GM12878 (cell line): Measurements from ENCODE around the gene AGBL3. TPM values are rescaled to one million over a fixed set of nuclear protein-coding genes. Genes with fewer than 3 reads are reported as not detected.

Experiments used
- ATAC-seq: fragments of 200-7000 bp; cut with Tn5 transposase; 3 replicates; pipeline ENCODE4 v1.9.1; 2020; ENCODE audit warnings: mild to moderate bottlenecking, moderate library complexity
- BruUV-seq: library from RNA; stranded (reverse); fragments of 400-500 nt; replicated peaks from 2 replicates; lab custom pipeline; 2021; lab: Mats Ljungman, UMichigan
- CTCF ChIA-PET: fragments of 300-600 bp; sonication (Branson Sonifier 250); formaldehyde crosslinking; extraction: SDS; loops from one replicate; lab custom pipeline; 2021; ENCODE audit warnings: inconsistent platforms; lab: Yijun Ruan, JAX
- POLR2A ChIA-PET: fragments of 350-600 bp; formaldehyde crosslinking; extraction: SDS; loops from one replicate; lab custom pipeline; 2021; ENCODE audit warnings: inconsistent platforms; lab: Charles Lee
- RAD21 ChIA-PET: fragments of 300-600 bp; sonication (Branson Sonifier 250); formaldehyde crosslinking; loops from one replicate; lab custom pipeline; 2023; ENCODE audit warnings: antibody characterized with exemption; ENCODE audit not compliant: unreplicated experiment; lab: Charles Lee
- SMC1A ChIA-PET: fragments of 300-600 bp; sonication (Branson Sonifier 250); formaldehyde crosslinking; loops from one replicate; lab custom pipeline; 2023; ENCODE audit not compliant: unreplicated experiment, uncharacterized antibody; lab: Charles Lee
- DNase-seq: peaks from one replicate; pipeline ENCODE4 v3.0.0-alpha.2; 2011; ENCODE audit warnings: low read depth, low spot score
- FAIRE-seq: peaks from 3 replicates; lab custom pipeline; 2011; peaks lifted over from hg19 to GRCh38; lab: Jason Lieb, UNC
- H2AFZ ChIP-seq: 2 replicates; pipeline ENCODE4 v1.6.0; 2011; ENCODE audit warnings: low read depth, low read length, control low read depth; ENCODE audit not compliant: control insufficient read depth
- H3K27ac ChIP-seq: 2 replicates; pipeline ENCODE4 v1.5.1; 2011; ENCODE audit warnings: control low read depth; ENCODE audit not compliant: control insufficient read depth, insufficient read depth
- H3K27me3 ChIP-seq, 2 experiments: replicated peaks in 1 of 2; 2 replicates each; pipeline versions ENCODE4 v1.6.0 to v1.6.1; 2011; ENCODE audit warnings: low read length in 1 of 2; ENCODE audit not compliant: control insufficient read depth in 2 of 2, insufficient read depth in 2 of 2
- H3K36me3 ChIP-seq, 2 experiments: 2 replicates each; pipeline ENCODE4 v1.5.1; 2011; ENCODE audit warnings: low read length in 1 of 2; ENCODE audit not compliant: control insufficient read depth in 2 of 2, insufficient read depth in 2 of 2
- H3K4me1 ChIP-seq: 2 replicates; pipeline ENCODE4 v1.6.1; 2011; ENCODE audit warnings: mild to moderate bottlenecking, low read length, moderate library complexity, mixed read lengths; ENCODE audit not compliant: control insufficient read depth, insufficient read depth
- H3K4me2 ChIP-seq: 2 replicates; pipeline ENCODE4 v1.6.0; 2011; ENCODE audit warnings: control low read depth; ENCODE audit not compliant: control insufficient read depth, insufficient read depth
- H3K4me3 ChIP-seq: fragments of 200-600 bp; sonication (generic); 2 replicates; pipeline ENCODE4 v1.5.1; 2016
- H3K79me2 ChIP-seq: 2 replicates; pipeline ENCODE4 v1.6.0; 2011; ENCODE audit warnings: low read length; ENCODE audit not compliant: control insufficient read depth, insufficient read depth
- H3K9ac ChIP-seq: 2 replicates; pipeline ENCODE4 v1.8.0; 2011; ENCODE audit warnings: low read length, control low read depth, mixed read lengths; ENCODE audit not compliant: control insufficient read depth, insufficient read depth
- H3K9me3 ChIP-seq: replicated peaks from 3 replicates; pipeline ENCODE4 v1.5.1; 2011; ENCODE audit warnings: mild to moderate bottlenecking, low read length; ENCODE audit not compliant: control insufficient read depth, insufficient read depth
- H4K20me1 ChIP-seq: 2 replicates; pipeline ENCODE4 v1.6.0; 2011; ENCODE audit not compliant: control insufficient read depth, insufficient read depth
- CBX5 ChIP-seq: sonication (generic); IDR thresholded peaks from 2 replicates; pipeline ENCODE4 v1.6.1; 2016; ENCODE audit warnings: low read depth, moderate library complexity, mild to moderate bottlenecking, inconsistent platforms
- CREM ChIP-seq: IDR thresholded peaks from 2 replicates; pipeline ENCODE4 v1.6.1; 2014; ENCODE audit warnings: antibody characterized with exemption, low read depth
- DPF2 ChIP-seq: fragments of 450-650 bp; IDR thresholded peaks from 2 replicates; pipeline ENCODE4 v1.6.1; 2017; ENCODE audit warnings: mild to moderate bottlenecking
- GABPA ChIP-seq: IDR thresholded peaks from 2 replicates; pipeline ENCODE4 v1.6.1; 2014; ENCODE audit warnings: antibody characterized with exemption, low read depth, mild to moderate bottlenecking, inconsistent platforms
- HCFC1 ChIP-seq: fragments of 150-350 bp; IDR thresholded peaks from 2 replicates; pipeline ENCODE4 v1.6.1; 2014; ENCODE audit warnings: low read length
- IKZF1 ChIP-seq: fragments of 450-650 bp; conservative IDR thresholded peaks from 2 replicates; pipeline ENCODE4 v1.6.1; 2017; ENCODE audit warnings: antibody characterized with exemption, mild to moderate bottlenecking
- NR2C2 ChIP-seq: IDR thresholded peaks from 2 replicates; pipeline ENCODE4 v1.6.1; 2011; ENCODE audit warnings: borderline replicate concordance, low read depth; ENCODE audit not compliant: control insufficient read depth, insufficient read length
- SIN3A ChIP-seq: IDR thresholded peaks from 2 replicates; pipeline ENCODE4 v1.6.1; 2012; ENCODE audit warnings: low read depth, low read length, improper control_type of control experiment
- SIX5 ChIP-seq: IDR thresholded peaks from 2 replicates; pipeline ENCODE4 v1.6.1; 2011; ENCODE audit warnings: mild to moderate bottlenecking, low read depth, low read length, moderate library complexity; ENCODE audit not compliant: severe bottlenecking
- SKIL ChIP-seq: fragments of 450-650 bp; IDR thresholded peaks from 2 replicates; pipeline ENCODE4 v1.6.1; 2017; ENCODE audit warnings: mild to moderate bottlenecking, low read depth, inconsistent platforms; ENCODE audit not compliant: poor library complexity, severe bottlenecking
- SMARCA5 ChIP-seq: fragments of 450-650 bp; IDR thresholded peaks from 2 replicates; pipeline ENCODE4 v1.6.1; 2017; ENCODE audit warnings: mild to moderate bottlenecking
- STAT3 ChIP-seq: IDR thresholded peaks from 2 replicates; pipeline ENCODE4 v1.6.1; 2011; ENCODE audit warnings: low read depth, low read length, improper control_type of control experiment
- SUPT20H ChIP-seq: IDR thresholded peaks from 2 replicates; pipeline ENCODE4 v1.6.1; 2011; ENCODE audit warnings: low read depth, mild to moderate bottlenecking, low read length, moderate library complexity, borderline replicate concordance; ENCODE audit not compliant: control insufficient read depth
- ZNF384 ChIP-seq: IDR thresholded peaks from 2 replicates; pipeline ENCODE4 v1.6.1; 2012; ENCODE audit warnings: low read depth, mild to moderate bottlenecking, low read length, improper control_type of control experiment, borderline replicate concordance
- WGBS: methylation state at CpG from one replicate; pipeline ENCODE4 v1.1.6; 2016; ENCODE audit warnings: low lambda C conversion rate; ENCODE audit not compliant: insufficient replicate concordance, insufficient coverage; ENCODE audit errors: missing lambda C conversion rate; 5-methylcytosine and 5-hydroxymethylcytosine counted together
- in situ Hi-C: fragments of 300-500 bp; cut with MboI; formaldehyde crosslinking; loops from 9 replicates; pipeline ENCODE4 v1.14.3; 2018; ENCODE audit warnings: mixed read lengths
- intact Hi-C: fragments of 100-400 bp; cut with micrococcal nuclease; formaldehyde crosslinking; loops from one replicate; pipeline ENCODE4 v1.14.2; 2022; ENCODE audit not compliant: unreplicated experiment
- polyA plus RNA-seq, 11 experiments: library from polyadenylated mRNA; depleted of rRNA in 4 of 11; unstranded in 6 of 11; stranded (reverse) in 5 of 11; fragments of >200 nt; fragmentation: Nextera tagmentation in 4 of 11; fragmentation: Illumina TruSeq in 1 of 11; extraction: Ambion mirVana in 4 of 11; extraction: Trizol in 1 of 11; gene quantifications; 1 replicate in 1 of 11; 2 replicates in 10 of 11; pipeline versions ENCODE4 v1.2.1 to v1.2.3, GENCODE V29; 2011 to 2016; ENCODE audit warnings: inconsistent platforms in 2 of 11, missing spikeins in 2 of 11, low read depth in 1 of 11
- total RNA-seq, 4 experiments: library from RNA; depleted of rRNA in 3 of 4; stranded (reverse); fragments of >200 nt in 3 of 4; fragmentation: Illumina TruSeq in 1 of 4; extraction: Trizol in 1 of 4; gene quantifications; 2 replicates each; pipeline versions ENCODE4 v1.2.1 to v1.2.3, GENCODE V29; 2013 to 2021
- TF ChIP-seq, protein P1 (sequence below): fragments of 450-650 bp; IDR thresholded peaks from 2 replicates; pipeline ENCODE4 v1.6.1; 2017; ENCODE audit warnings: mild to moderate bottlenecking, moderate library complexity
- TF ChIP-seq, protein P2 (sequence below): IDR thresholded peaks from 2 replicates; pipeline ENCODE4 v1.6.1; 2012; ENCODE audit warnings: low read depth, low read length, improper control_type of control experiment

AGBL3 gene
- total and polyA plus RNA-seq, 10 of the 15 experiments (the other 5 are each of a cell fraction or from before 2014, with no cell fraction given): 0.82 to 12.4 (median 3.7) TPM

DNA sequence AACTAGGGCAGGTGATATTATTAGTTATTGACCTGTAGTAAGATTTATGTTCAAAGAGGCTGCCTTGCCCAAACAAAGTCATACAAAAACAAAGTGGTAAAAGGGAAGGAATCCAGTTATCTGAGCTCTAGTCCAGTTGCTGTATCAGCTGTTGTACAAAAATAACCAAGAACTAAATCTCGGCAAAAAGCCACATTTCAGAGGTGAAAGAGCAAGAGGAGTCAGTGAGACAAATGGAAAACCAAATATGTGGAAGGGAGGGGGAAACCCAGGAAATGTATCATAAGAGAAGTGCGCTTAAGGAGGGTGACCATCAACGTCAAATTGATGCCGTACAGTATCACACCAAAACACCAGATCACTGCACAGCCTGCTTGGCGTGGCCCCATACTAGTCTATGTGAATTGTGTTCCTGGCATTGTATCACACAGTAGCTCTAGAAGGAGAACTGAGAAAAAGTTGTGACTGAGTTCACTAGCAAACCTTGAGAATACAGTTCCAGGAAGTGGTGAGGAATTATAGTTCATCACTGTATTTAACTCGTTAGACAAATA, 6.4 kb downstream of the AGBL3 start:
- no peaks in the 10 kb centered on the region for H3K27me3 ChIP-seq
- no peaks in the 10 kb centered on the region for H4K20me1 ChIP-seq
- peak; percentile 67 for ATAC-seq
- ChIA-PET RAD21 (interaction anchor here (0.8 to 9.0 kb wide), 15 partner anchors 66 to 358 kb away, joined by 3 to 154 read pairs (median 5); partner anchors contain the start of genes CYREN, TMEM140 and WDR91), POLR2A (interaction anchor here (0.7 to 8.3 kb wide), 10 partner anchors 156 to 218 kb away, joined by 3 to 121 read pairs (median 5); partner anchors contain the start of genes CYREN and TMEM140), SMC1A (interaction anchor here (0.8 to 15.4 kb wide), 17 partner anchors 9 to 216 kb away, joined by 3 to 293 read pairs (median 3); partner anchors contain the start of genes CYREN and TMEM140), CTCF (interaction anchor here (1.3 to 12.7 kb wide), 5 partner anchors 39 to 195 kb away, joined by 3 to 157 read pairs (median 5); partner anchors contain the start of genes CYREN and TMEM140)
- peak; percentile 96 for DNase-seq
- BruUV-seq: TSS peak; percentile 74
- peaks cover 50% of the 10 kb centered on the region for H3K79me2 ChIP-seq
- intact Hi-C loops: loop anchor here (1.0 kb wide), 1 partner anchor 177 kb away; no protein-coding TSS in a partner anchor
- FAIRE-seq: peak; percentile 82
- H3K4me1 ChIP-seq: peaks cover 61% of the 10 kb centered on the region
- H3K4me3 ChIP-seq: peak overlapping the region; percentile 32; the same call in 1 of the 2 replicates
- peak overlapping the region; percentile 99 for H3K27ac ChIP-seq
- peak overlapping the region; percentile 24 for H2AFZ ChIP-seq
- peaks cover 2 to 7% of the 10 kb centered on the region in 2 experiments; a peak in 2 of 4 replicates for H3K36me3 ChIP-seq
- no peaks in the 10 kb centered on the region for H3K9me3 ChIP-seq
- peak overlapping the region; percentile 52 for H3K9ac ChIP-seq
- H3K4me2 ChIP-seq: peak overlapping the region; percentile 36
- 4% methylated on average over 6 of the region's 6 CpGs for WGBS
- in situ Hi-C loops: loop anchor here (5.0 to 25.0 kb wide), 3 partner anchors 175 to 970 kb away; partner anchors contain the start of gene NUP205
- TF ChIP-seq SUPT20H (no peak), CBX5 (no peak), DPF2 (peak; percentile 74), SMARCA5 (peak; percentile 53), ZNF384 (no peak), NR2C2 (no peak), IKZF1 (peak; percentile 93), STAT3 (peak; percentile 72; the same call in 1 of the 2 replicates), HCFC1 (no peak), GABPA (no peak; the same call in 1 of the 2 replicates), SIX5 (peak; percentile 10), CREM (peak; percentile 69; the same call in 1 of the 2 replicates), SKIL (peak; percentile 88), SIN3A (no peak)
- TF ChIP-seq, protein P1, sequence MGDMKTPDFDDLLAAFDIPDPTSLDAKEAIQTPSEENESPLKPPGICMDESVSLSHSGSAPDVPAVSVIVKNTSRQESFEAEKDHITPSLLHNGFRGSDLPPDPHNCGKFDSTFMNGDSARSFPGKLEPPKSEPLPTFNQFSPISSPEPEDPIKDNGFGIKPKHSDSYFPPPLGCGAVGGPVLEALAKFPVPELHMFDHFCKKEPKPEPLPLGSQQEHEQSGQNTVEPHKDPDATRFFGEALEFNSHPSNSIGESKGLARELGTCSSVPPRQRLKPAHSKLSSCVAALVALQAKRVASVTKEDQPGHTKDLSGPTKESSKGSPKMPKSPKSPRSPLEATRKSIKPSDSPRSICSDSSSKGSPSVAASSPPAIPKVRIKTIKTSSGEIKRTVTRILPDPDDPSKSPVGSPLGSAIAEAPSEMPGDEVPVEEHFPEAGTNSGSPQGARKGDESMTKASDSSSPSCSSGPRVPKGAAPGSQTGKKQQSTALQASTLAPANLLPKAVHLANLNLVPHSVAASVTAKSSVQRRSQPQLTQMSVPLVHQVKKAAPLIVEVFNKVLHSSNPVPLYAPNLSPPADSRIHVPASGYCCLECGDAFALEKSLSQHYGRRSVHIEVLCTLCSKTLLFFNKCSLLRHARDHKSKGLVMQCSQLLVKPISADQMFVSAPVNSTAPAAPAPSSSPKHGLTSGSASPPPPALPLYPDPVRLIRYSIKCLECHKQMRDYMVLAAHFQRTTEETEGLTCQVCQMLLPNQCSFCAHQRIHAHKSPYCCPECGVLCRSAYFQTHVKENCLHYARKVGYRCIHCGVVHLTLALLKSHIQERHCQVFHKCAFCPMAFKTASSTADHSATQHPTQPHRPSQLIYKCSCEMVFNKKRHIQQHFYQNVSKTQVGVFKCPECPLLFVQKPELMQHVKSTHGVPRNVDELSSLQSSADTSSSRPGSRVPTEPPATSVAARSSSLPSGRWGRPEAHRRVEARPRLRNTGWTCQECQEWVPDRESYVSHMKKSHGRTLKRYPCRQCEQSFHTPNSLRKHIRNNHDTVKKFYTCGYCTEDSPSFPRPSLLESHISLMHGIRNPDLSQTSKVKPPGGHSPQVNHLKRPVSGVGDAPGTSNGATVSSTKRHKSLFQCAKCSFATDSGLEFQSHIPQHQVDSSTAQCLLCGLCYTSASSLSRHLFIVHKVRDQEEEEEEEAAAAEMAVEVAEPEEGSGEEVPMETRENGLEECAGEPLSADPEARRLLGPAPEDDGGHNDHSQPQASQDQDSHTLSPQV: no peak
- TF ChIP-seq, protein P2, sequence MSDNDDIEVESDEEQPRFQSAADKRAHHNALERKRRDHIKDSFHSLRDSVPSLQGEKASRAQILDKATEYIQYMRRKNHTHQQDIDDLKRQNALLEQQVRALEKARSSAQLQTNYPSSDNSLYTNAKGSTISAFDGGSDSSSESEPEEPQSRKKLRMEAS: no peak
